ENCODE data around the gene C16orf90.
"Not testable (repeated sequence)": the region's sequence is repeated elsewhere in the genome, so short reads cannot be mapped to it uniquely, and the experiment has no call there.

Gene C16orf90

GRCh38 chr16:3528406-3528805 is 33.1 kb upstream of the C16orf90 start:
- ATAC-seq: no peak
- TF ChIP-seq ISL1 (CRISPR knock-in tag; IDR thresholded peaks at IDR 0.05) (no peak), OSR1 (CRISPR knock-in tag; IDR thresholded peaks at IDR 0.05) (no peak), TSHZ2 (CRISPR knock-in tag; IDR thresholded peaks at IDR 0.05) (no peak), TCF4 (CRISPR knock-in tag; IDR thresholded peaks at IDR 0.05; ENCODE audit: borderline replicate concordance) (no peak), CREB5 (CRISPR knock-in tag; IDR thresholded peaks at IDR 0.05; ENCODE audit: low read depth) (no peak), SNAI2 (CRISPR knock-in tag; IDR thresholded peaks at IDR 0.05) (no peak), ZNF8 (CRISPR knock-in tag; IDR thresholded peaks at IDR 0.05) (no peak), ESRRG (CRISPR knock-in tag; IDR thresholded peaks at IDR 0.05) (no peak), ARNTL (CRISPR knock-in tag; IDR thresholded peaks at IDR 0.05; ENCODE audit: borderline replicate concordance, low read depth) (no peak), CSDC2 (CRISPR knock-in tag; IDR thresholded peaks at IDR 0.05) (no peak), ZFP30 (CRISPR knock-in tag; IDR thresholded peaks at IDR 0.05) (no peak), TOX (CRISPR knock-in tag; IDR thresholded peaks at IDR 0.05; ENCODE audit: borderline replicate concordance) (no peak), ZC3H10 (CRISPR knock-in tag; IDR thresholded peaks at IDR 0.05) (no peak)
- TF ChIP-seq, protein P1, sequence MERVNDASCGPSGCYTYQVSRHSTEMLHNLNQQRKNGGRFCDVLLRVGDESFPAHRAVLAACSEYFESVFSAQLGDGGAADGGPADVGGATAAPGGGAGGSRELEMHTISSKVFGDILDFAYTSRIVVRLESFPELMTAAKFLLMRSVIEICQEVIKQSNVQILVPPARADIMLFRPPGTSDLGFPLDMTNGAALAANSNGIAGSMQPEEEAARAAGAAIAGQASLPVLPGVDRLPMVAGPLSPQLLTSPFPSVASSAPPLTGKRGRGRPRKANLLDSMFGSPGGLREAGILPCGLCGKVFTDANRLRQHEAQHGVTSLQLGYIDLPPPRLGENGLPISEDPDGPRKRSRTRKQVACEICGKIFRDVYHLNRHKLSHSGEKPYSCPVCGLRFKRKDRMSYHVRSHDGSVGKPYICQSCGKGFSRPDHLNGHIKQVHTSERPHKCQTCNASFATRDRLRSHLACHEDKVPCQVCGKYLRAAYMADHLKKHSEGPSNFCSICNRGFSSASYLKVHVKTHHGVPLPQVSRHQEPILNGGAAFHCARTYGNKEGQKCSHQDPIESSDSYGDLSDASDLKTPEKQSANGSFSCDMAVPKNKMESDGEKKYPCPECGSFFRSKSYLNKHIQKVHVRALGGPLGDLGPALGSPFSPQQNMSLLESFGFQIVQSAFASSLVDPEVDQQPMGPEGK (CRISPR knock-in tag; IDR thresholded peaks at IDR 0.05; ENCODE audit: borderline replicate concordance): no peak
- TF ChIP-seq, protein P2, sequence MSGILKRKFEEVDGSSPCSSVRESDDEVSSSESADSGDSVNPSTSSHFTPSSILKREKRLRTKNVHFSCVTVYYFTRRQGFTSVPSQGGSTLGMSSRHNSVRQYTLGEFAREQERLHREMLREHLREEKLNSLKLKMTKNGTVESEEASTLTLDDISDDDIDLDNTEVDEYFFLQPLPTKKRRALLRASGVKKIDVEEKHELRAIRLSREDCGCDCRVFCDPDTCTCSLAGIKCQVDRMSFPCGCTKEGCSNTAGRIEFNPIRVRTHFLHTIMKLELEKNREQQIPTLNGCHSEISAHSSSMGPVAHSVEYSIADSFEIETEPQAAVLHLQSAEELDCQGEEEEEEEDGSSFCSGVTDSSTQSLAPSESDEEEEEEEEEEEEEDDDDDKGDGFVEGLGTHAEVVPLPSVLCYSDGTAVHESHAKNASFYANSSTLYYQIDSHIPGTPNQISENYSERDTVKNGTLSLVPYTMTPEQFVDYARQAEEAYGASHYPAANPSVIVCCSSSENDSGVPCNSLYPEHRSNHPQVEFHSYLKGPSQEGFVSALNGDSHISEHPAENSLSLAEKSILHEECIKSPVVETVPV (CRISPR knock-in tag; IDR thresholded peaks at IDR 0.05): no peak

GRCh38 chr16:3527216-3527829 is 32.0 kb upstream of the C16orf90 start:
- not testable (repeated sequence) for ATAC-seq

DNA sequence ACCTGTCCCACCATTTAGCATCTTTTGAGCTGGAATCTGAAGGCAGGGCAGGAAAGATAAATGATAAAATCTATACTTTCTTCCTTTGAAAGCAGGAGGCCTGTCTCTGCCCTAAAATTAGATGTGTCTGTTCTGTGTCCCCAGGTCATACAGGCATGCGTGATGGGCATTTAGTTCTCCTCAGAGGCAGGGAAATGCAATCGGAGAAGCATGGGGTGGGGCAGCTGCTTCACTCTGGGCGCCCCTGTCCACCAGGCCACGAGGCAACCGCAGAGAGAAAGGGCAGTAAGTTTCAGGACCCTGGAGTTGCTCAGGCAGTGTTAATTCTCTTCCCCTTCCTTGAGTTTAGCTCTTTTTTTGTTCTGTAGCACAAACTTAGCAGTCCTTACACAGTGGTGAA is 30.7 kb upstream of the C16orf90 start:
- no peak for ATAC-seq
- no peak for TF ChIP-seq TSHZ2 (CRISPR knock-in tag; IDR thresholded peaks at IDR 0.05)
- TF ChIP-seq TOX (CRISPR knock-in tag; IDR thresholded peaks at IDR 0.05; ENCODE audit: borderline replicate concordance): no peak

DNA sequence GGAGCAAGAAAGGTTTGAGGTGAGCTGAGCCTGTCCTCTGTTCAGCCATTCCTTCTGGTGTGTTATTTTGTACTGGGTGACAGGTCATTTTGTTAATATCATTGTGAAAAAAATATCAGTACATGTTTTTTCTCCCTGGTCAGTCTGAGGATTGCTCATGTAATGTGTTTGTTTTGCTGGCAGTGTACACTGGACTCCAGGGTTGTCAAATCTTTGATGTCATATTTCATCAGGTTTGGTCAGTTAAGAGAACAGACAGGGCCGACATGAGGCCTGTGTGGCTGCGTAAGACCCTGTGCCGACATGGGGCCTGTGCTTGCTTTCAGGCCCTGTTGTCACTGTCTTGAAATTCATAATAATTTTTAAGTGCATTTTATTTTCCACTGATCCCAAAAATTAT is 28.0 kb upstream of the C16orf90 start:
- no peak for ATAC-seq
- TF ChIP-seq ZNF70 (CRISPR knock-in tag; IDR thresholded peaks at IDR 0.05) (no peak), TOX (CRISPR knock-in tag; IDR thresholded peaks at IDR 0.05; ENCODE audit: borderline replicate concordance) (no peak), PPARA (CRISPR knock-in tag; IDR thresholded peaks at IDR 0.05; ENCODE audit: borderline replicate concordance) (no peak), ZNF8 (CRISPR knock-in tag; IDR thresholded peaks at IDR 0.05) (no peak), BACH2 (CRISPR knock-in tag; IDR thresholded peaks at IDR 0.05; ENCODE audit: borderline replicate concordance) (no peak)
- TF ChIP-seq, protein P1 (CRISPR knock-in tag; IDR thresholded peaks at IDR 0.05; ENCODE audit: borderline replicate concordance): no peak
